HG02973 (cell line): Measurements from ENCODE around the gene ALLC.
A peak's percentile ranks its signal among the peaks of the same experiment; 100 is the strongest.

Experiments
- ATAC-seq: cut with Tn5 transposase; IDR thresholded peaks from one replicate; pipeline ENCODE4 v1.9.1; 2021; ENCODE audit warnings: moderate library complexity; ENCODE audit not compliant: unreplicated experiment

The ALLC gene

DNA sequence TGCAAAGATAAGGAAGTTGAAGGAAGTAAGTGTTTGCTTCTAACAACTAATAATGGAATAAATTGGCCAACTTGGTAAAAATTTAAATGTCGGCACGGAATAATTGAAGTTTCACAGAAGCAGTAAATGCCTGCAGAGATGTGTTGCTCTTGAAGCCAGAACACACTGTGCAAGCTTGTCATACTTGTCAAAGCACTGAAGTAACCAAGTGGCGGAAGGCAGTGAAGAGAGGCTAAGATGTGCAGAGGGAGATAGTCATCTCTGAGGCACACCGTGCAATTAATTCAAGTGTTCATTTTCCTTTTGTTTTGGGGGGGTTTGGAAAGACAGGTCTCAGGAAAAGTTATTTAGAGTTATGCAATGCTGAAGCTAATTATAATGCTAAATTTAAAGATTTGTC is 50.6 kb downstream of the ALLC start:
- ATAC-seq: no peak

DNA sequence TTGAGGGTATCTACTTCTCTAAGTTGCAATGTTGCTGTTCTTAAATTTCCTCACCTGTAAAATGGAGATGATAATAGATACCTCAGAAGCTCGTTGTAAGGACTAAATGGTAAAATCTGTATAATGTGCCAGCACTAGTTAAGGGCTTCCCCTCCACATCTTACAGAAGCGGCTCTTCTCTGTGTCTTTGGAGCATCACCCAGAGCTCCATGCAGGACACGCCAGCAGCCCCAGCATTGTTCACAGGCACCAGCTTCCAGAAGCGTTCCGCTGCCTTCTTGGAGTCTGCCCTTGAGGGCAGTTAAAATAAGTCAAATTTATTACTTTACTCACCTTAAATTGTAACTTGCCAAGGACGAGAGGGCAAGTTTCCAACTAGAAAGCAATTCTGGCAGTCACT is 51.2 kb downstream of the ALLC start:
- ATAC-seq: no peak

DNA sequence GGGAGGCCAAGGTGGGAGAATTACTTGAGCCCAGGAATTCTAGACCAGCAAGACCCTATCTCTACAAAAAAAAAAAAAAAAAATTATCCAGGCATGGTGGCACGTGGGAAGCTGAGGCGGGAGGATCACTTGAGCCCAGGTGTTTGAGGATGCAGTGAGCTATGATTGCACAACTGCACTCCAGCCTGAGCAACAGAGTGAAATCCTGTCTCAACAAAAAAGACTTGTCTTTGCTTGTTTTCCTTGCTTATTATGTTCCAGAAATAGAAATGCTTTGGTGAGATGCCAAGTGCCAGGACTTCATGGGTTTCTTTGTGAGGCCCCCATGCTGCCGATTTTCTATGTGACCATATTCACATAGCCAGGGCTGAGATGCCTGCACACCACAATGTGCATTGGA is 54.4 kb downstream of the ALLC start:
- ATAC-seq: no peak

DNA sequence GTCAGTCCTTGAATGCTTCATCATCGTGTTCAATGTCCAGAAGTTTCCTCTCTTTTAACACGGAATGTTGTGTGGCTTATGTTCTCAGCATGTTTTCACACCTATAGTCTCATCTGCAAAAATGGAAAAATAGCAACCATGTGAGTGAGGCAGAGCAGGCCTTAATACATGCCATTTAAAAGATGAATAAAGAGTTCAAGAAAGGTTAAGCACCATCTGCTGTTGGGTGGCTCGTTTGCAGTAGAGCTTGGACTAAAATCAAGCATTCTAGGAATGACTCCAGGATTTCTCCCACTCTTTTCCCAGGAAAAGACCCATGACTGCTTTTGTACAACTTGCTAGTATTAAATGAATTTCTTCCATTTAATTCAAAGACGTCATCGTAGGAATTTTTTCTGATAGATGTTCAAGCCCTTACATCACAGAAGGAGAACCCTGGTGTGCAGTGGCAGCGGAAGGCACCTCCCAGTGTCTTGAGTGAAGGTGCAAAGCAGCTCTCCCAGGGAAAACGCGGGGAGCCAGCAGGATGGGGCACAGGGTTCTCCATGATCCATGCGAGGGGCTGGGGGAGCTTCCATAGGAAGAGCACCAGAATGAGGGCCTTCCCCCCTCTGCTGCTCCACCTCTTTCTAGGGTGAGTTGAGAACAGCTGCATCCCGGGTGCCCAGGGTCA is 55.0 kb downstream of the ALLC start:
- ATAC-seq: no peak

DNA sequence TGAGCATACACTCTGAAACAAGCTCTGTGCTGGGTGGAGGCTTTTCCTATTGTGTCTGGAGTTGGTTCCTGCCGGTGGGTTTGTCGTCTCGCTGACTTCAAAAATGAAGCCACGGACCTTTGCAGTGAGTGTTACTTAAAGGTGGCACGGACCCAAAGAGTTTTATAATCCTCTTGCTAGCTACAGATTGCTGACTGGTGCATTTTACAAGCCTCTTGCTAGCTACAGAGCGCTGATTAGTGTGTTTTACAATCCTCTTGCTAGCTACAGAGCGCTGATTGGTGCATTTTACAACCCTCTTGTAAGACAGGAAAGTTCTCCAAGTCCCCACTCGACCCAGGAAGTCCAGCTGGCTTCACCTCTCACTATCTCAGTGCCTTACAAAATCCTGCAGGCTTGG is 60.7 kb downstream of the ALLC start:
- ATAC-seq: no peak

DNA sequence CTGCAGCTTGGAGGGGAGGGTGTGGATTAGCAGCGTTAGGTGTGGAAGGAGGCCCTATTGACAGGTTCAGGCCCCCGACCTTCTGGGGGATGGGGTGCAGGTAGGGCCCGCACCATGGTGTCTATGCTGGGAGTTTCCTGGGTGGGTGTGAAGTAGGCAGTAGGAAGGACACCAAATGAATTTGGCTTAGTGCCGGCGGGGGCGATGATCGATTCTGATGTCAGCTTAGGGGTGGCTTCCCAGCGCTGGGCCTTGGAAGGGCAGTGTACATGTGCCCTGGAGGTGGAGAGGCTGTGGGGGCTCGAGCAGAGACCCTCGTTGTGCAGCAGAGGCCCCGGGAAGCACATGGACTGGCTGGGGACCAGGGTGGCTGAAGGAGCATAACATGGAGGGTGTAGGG is 67.0 kb downstream of the ALLC start:
- no peak for ATAC-seq

DNA sequence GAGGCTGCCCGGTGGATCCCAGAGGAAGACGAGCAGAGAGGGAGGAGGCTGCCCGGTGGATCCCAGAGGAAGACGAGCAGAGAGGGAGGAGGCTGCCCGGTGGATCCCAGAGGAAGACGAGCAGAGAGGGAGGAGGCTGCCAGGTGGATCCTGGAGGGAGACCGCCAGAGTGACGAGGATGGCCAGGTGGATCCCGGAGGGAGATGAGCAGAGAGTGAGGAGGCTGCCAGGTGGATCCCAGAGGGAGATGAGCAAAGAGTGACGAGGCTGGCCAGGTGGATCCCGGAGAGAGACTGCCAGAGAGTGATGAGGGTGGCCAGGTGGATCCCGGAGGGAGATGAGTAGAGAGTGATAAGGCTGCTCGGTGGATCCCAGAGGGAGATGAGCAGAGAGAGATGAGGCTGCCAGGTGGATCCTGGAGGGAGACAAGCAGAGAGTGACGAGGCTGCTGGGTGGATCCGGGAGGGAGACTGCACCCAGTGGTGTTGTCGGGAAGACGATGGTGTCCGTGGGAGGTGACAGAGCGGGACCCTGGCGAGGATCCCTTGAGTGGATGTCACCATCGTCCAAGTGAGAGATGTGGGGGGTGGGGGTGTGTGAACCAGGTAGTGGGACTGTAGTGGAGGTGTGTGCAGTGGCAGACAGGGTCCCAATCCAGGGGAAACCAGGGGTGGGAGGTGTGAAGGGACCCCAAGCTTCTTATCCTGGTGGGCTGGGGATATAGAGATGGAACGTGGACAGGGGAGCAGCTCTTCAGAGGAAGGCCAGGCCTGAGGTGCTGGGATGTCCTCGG is 67.7 kb downstream of the ALLC start:
- ATAC-seq: no peak

DNA sequence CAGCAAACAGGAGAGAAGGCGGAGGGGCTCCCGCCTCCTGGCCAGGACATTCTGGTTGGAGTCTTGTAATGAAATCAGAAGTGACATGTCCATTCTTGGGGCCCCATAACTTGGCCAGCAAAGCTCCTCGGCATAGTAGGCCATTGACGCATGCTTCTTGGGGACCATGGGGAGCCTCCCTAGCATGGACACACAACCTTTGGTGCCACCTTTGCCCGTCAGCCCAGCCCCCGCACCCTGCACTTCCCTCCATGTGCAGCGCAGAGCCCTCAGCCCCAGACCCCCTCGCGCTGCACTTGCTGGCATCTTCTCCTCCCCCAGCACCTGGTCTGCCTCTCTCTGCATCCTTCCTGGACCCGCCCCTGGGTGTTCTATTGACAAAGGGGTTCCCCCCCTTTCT is 68.5 kb downstream of the ALLC start:
- no peak for ATAC-seq

DNA sequence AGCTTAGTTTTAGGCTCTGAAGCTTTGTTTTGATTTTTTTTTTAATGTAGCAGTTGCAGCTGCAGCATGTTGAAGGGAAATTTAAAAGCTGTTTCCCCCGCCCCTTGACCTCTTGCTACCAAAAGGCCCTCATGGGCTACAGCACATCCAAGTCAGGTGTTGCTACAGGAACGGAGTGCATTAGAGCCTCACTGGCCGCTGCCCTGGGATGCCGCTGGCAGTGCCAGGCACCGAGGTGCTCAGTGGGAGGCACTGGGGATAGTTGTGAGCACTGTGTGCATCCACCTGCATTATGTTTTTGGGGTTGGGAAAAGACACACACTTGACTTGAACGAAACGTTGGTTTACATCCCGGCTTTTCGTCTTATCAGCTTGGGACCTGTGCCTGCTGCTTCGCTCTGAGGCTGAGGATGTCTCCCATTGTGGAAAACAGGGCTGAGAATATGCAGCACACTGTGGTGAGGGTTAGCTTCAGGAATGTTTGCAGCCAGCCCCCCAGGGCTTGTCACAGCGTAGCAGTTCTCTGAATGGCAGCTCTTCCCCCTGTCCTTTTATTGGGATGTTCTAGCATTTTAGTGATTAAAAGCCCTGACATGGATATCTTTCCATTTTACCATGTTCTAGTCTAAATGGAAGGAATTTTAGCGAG is 69.5 kb downstream of the ALLC start:
- ATAC-seq: no peak

DNA sequence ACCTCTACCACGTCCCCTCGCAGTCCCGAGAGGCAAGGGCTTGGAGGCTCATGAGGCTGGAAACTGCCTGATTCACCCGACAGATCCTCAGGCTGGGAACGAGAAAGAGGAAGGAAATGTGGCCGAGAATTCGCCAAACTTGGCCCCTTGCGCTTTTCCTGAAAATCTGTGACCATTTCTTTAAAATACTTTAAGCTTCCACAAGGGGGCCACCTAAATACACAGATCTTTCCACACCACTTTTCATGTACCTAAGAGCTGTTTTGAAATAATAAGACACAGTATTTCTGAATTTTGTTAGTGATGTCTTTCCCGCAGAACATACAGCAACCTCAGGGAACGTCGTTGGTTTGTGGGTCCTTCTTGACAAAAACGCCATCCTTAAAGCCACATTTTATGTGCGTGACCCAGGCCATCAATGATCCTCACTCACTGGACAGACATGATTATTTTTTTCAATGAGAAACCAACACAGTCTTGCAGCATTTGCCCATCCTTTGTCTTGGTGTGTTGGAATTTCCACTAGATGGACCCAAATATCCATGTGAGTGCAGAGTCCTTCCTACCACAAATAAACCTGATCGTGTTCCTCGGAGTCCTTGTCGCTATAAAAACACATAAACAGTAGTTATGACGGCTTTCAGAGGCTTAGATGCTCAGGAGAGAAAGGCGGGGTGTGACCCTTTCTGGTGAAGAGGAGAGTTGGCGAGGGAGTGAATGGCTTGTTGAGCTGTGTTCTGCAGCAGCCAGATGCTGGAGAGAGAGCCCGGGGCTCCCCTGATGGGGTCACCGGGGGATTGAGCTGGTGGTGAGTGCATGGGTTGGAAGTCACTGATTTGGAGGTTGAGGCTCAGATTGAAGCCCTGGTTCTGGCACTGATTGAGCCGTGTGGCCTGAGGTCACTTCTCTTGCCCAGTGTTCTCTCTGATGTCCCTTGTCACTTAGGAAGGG is 70.4 kb downstream of the ALLC start:
- no peak for ATAC-seq

DNA sequence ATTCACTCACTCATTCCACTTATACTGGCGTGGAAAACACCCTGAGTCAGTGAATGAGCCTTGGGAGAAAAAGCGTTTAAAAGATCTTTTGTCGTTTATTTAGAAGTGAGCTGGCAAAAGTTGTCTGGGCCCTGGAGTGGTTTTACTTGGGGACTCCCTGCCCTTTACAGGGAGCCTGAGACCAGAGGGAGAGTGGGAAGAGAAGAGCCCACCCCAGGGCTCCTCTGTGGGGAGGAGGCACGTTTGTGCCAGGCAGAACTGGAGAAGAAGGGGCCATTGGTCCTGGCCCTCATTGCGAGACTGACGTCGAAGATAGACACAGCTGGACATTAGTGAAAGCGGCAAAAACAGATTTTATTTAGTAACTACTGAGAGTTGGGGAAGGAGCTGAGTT is 71.1 kb downstream of the ALLC start:
- no peak for ATAC-seq

DNA sequence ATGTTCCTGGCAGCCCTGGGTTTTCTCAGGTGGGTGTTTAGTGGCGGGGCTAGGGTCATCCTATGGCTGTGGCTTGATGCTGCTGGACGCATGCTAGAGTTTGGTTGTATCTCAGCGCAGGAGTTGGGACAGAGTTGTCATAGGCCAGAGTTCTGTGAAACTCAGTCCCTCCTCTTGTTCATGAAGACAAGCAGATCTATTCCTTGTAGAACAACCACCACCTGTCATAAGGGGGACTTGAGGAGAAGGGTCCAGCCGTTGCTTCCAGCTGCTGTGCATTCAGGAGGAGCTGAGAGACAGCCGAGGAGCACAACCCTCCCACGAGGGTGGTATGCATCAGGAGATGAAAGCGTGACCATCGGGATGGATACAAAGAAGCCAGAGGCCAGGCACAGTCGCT is 71.8 kb downstream of the ALLC start:
- no peak for ATAC-seq

DNA sequence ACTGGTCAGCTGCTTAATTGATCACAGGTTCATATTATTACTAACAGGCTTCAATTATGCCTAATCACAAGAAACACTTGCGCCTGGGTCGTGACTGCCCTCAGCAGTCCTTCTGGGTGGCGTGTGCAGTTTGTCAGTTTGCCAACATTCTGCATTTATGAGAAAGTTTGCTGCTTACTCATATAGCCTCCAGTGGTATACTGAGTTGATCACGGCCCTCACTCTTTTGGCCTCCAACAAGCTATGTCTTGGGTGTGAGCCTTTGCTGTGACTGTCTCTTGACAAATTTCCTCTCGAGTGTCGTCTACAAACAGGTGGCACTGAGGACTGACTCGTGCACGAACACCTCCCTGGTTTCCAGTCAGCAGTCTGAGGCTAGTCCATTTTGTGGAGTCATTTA is 72.6 kb downstream of the ALLC start:
- no peak for ATAC-seq

DNA sequence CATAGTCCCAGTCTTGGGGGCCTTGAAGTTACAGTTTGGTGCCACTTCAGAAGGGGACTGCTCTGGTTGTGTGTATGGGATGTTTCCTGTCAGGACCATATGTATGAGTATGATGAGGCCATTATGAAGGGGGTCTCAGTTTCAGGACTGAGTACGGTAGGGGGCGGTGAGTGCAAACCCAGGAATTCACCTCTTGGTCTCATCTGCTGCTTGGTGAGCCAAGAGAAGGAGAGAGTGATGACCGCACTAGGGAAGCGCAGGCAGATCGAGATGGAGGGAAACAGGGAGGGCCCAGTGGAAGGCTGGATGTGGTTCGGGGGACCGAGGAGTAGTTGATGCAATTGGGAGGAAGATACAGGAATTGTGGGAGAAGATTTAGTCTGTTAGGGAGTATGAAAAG is 73.8 kb downstream of the ALLC start:
- no peak for ATAC-seq

DNA sequence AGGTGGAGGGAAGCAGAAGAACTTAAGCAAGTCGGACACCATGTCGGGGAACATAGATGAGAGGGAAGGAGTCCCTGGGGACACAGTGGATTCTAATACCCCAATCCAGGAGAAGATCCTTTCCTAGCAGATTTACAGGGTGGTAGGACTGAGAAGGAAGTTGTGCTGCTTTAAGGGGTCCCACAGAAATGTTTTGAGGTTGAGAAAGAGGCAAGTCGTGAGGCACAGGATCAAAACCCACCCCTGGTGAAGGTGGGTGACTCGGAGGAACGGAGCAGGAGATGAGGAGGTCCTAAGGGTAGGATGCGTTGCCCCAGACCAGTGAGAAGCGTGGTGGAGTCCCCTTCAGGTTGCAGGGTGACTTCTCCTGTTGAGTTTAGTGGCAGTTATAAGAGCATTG is 78.1 kb downstream of the ALLC start:
- ATAC-seq: no peak

DNA sequence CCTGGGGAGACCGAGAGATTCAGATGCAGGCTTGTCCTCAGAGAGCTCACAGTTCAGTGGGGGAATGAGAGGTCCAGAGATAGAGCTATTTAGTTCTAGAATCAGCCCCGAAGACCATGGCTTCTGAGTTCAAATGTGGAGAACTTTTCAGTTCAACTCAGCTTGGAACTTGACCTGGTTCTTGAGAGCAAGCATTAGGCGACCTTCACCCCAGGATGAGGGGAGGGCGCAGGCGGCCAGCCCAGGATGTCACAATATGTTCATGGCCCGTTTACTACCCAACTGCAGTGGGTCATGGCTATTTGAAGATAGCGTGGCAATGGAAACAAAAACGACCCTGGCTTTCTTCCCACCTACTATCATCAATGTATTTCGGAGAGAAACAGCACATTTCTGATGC is 79.1 kb downstream of the ALLC start:
- ATAC-seq: no peak

DNA sequence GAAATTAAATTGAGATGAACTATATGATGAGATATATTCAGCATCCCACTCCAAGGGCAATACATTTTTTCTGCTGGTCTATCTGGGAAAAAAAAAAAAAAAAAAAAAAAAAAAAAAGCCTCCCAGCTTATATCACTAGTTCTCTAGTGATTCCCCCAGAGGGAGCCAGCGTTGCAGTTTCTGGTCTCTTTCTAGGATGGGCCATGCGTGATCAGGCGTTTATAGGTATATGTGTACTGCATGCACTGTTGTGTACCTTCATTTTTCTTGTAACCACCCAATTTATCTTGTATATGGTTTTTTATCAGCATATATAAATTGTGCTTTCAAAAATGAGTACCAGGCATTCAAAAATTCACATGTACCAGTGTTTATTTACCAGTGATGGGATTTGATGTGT is 80.5 kb downstream of the ALLC start:
- ATAC-seq: peak; percentile 63

DNA sequence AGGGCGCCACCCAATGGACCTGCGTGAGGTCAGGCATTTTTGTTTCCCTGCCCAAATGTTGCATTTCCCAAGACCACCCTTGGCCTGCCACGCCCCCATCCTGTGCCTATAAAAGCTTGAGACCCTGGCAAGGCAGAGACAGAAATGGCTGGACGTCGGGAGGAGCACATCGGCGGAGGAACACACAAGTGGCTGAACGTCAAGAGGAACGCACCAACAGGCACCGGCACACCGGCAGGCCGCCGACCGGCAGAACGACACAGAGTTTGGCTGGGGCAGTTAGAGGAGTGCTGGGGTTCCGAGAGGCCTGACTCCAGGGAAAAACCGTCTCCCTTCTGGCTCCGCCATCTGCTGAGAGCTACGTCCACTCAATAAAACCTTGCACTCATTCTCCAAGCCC is 81.3 kb downstream of the ALLC start:
- no peak for ATAC-seq

DNA sequence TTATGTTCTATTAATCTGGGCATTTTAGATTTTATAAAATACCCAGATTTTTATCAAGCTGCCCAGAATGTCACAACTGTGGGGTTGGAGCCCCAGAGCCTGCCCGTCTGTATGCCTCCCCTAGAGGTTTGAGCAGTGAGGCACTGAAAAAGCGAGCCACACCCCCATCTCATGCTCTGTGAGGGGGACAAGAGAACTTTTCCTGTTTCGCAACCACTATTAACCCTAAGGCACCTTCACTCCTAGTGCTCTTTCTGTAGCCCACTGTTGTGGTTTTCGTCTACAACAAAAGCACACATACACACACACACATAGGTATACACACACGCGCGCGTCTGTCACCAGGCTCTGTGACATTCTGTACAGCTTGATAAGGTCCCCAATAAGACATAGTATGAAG is 83.4 kb downstream of the ALLC start:
- no peak for ATAC-seq

DNA sequence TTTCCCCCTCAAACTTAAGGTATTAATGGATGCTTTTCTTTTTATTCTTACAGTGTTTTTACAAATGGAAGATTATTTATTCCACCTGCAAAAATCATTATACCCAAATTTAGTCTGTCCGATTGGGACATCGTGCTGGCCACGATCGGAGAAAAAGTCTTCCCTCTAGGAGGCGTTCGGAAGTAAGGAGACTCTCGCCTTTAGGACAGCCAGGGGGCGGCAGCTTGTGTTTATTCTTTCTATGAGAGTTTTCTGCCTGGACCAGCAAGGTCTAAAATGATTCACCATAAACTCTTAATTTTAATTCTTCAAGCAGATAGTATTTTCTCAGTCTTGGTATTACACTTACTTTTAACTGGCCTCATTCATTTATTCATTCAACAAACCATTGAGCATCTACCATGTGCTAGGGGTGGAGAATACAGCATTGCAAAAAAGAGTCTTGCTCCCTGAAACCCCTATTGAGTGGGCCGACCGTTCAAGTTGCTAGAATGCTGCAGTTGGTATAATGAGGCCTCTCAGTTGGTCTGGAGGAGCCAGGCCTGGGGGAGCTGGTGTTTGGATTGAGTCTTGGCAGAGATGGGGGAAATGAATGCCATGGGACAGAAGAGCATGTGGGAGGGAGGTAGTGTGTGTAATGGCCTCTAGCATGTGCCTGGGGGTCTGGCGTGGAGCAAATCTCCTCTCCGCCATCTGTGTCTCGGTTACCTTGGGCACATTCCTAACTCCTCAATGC is 84.0 kb downstream of the ALLC start:
- ATAC-seq: no peak
